Fibroblast of mammary gland (primary cell): Measurements from ENCODE around the gene SERPINA12.

Source experiments
- DNase-seq: peaks from one replicate; pipeline ENCODE4 v3.0.0-alpha.2; 2010; ENCODE audit warnings: low read depth
- H3K4me3 ChIP-seq: 2 replicates; pipeline ENCODE4 v1.5.1; 2011; ENCODE audit warnings: low read depth, mild to moderate bottlenecking, low read length, moderate library complexity; ENCODE audit not compliant: control insufficient read depth
- TF ChIP-seq, protein P1 (sequence below): conservative IDR thresholded peaks from 2 replicates; pipeline ENCODE4 v1.5.1; 2011; ENCODE audit warnings: low read depth, low read length, inconsistent platforms; ENCODE audit not compliant: control insufficient read depth, insufficient read depth

Gene SERPINA12

DNA sequence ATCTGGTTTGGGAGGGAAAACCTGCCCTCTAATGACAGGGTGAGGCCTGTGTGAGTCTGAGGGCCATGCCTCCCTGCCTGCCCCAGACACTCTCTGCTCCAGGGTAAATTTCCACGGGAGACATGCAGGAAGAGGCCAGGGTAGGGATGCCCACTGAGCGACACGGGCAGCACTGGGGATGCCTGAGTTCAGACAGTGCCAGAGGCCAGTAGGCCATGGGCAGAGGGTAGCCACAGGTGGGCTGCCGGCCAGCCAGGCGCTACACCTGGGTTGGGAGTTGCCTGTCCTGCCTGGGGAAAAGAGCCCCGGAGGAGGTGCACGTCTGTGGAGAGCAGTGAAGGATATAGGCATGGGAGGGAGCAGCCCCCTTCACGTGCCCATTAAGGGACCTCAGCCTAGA is 3.6 kb downstream of the SERPINA12 start:
- no peak overlapping the region for H3K4me3 ChIP-seq
- TF ChIP-seq, protein P1, sequence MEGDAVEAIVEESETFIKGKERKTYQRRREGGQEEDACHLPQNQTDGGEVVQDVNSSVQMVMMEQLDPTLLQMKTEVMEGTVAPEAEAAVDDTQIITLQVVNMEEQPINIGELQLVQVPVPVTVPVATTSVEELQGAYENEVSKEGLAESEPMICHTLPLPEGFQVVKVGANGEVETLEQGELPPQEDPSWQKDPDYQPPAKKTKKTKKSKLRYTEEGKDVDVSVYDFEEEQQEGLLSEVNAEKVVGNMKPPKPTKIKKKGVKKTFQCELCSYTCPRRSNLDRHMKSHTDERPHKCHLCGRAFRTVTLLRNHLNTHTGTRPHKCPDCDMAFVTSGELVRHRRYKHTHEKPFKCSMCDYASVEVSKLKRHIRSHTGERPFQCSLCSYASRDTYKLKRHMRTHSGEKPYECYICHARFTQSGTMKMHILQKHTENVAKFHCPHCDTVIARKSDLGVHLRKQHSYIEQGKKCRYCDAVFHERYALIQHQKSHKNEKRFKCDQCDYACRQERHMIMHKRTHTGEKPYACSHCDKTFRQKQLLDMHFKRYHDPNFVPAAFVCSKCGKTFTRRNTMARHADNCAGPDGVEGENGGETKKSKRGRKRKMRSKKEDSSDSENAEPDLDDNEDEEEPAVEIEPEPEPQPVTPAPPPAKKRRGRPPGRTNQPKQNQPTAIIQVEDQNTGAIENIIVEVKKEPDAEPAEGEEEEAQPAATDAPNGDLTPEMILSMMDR, result no peak
- DNase-seq, result no peak

DNA sequence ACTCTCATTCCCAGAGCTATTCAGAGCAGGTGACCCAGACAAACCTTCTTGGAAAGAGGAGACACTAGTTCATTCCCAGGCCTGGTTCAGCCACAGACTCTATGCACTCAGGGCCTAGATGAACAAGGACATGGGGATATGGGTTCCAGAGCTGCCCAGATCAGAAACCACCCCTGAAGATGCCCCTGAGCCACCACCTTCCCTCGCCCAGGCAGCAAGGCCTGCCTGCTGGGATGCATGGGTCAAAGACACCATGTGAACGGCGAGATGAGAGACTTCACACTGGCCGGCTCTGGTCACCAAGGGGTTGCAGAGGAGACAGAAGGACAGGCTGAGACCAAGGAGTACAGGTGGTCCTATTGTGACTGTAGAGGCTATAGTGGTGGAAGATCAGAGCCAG is 4.1 kb downstream of the SERPINA12 start:
- DNase-seq, result no peak
- no peak overlapping the region for H3K4me3 ChIP-seq
- TF ChIP-seq, protein P1, result no peak

DNA sequence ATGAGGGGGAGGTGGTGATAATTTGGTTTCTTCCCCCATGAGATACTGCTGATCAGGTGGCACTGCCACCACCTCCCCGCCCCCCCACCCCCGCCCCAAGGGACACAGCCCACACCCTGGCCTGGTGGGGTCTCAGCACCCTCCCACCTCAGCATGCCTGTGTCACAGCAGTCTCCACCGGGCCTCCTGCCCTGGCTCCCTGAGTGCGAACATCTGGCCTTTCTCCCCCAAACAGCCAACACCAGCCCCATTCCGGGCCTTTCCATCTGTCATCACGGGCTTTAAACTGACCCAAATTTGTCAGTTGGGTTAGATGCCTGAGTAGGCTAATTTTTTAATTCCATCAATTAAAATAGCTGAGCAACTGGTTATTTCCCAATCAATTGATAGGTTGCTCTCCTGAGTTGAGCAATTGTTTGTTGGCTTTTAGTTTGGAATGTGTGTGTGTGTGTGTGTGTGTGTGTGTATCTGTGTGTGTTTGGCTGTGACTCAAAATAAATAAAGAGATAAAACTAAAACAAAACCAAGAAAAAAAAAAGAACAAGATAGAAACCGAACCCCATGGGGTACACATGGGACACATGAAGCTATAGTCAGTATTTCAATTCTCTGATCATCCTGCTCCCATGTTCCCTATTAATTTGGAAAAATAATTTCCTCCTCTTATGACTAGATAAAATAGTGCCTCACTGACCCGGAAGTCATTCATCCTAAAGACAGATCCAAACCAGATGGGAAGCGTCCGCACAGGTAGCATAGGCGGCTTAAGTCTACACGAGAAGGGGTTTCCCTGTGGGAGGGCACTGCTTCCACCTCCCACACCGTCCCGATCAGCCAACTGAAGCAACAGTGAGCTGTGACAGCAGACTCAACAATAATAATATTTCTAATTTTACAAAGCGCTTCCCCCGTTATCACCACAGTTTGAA is 7.4 kb downstream of the SERPINA12 start:
- DNase-seq, result peak; percentile 25
- H3K4me3 ChIP-seq, result no peak overlapping the region
- TF ChIP-seq, protein P1, result no peak

DNA sequence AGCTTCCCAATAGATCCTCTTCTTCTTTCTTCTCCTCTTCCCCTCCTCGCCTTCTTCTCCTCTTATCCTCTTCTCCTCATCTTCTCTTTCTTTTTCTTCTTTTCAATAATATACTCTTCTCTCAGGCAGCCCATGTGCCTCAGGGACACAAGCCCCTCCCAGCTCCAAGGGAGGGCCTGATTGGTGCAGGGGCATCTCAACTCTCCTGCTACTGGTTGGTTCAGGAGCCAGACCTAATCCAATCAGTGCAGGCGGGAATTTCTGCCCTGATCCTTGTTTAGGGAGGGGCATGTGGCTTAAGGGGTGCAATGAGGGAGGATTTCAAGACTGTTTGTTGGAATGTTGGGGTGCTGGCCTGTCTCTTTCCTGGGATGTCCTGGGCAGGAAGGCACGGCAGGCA is 9.0 kb downstream of the SERPINA12 start:
- TF ChIP-seq, protein P1, result no peak
- DNase-seq, result no peak

DNA sequence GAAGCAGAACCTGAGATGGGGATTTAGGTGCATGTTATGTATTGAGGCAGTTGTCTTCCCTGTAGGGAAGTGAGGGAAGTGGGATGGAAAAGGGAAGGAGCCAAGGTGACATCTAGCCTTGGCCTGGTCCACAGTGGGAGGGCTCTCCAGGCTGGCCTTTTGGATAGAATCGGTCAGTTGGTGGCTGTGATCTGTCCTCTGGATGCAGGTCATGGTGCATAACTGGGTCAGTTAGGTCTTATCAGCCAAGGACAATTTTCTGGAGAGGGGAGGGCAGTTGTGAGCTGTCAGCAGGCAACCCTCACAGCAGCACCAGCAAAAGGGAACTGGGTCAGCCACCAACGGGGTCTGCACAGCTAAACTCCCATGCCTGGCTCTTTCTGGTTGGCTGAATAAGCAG is 9.6 kb downstream of the SERPINA12 start:
- TF ChIP-seq, protein P1, result no peak
- no peak for DNase-seq
- no peak overlapping the region for H3K4me3 ChIP-seq

More for the DNA sequence above, 9.0 kb downstream of the SERPINA12 start:
- H3K4me3 ChIP-seq, result no peak overlapping the region

DNA sequence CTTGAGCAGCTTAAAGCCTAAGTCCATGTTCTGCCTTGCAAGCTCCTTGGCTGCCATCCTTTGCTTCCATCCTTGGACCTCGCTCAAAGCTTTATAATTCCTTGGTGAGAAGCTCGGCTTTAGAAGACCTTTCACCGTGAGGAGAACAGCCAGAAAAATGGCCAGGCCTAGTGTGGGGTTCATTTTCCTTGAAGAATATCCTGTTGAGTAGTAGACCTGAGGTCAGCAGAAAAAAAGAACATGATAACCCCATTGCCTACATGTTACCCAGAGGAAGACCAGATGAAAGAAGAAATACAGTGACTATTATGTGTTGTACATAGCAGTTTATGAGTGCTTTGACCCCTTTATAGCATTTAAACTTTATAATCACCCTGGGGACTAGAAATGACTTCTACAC is 11.1 kb downstream of the SERPINA12 start:
- DNase-seq, result no peak
- TF ChIP-seq, protein P1, result no peak
- H3K4me3 ChIP-seq, result no peak overlapping the region
